ENCODE measurements around the gene PALLD.

DNA sequence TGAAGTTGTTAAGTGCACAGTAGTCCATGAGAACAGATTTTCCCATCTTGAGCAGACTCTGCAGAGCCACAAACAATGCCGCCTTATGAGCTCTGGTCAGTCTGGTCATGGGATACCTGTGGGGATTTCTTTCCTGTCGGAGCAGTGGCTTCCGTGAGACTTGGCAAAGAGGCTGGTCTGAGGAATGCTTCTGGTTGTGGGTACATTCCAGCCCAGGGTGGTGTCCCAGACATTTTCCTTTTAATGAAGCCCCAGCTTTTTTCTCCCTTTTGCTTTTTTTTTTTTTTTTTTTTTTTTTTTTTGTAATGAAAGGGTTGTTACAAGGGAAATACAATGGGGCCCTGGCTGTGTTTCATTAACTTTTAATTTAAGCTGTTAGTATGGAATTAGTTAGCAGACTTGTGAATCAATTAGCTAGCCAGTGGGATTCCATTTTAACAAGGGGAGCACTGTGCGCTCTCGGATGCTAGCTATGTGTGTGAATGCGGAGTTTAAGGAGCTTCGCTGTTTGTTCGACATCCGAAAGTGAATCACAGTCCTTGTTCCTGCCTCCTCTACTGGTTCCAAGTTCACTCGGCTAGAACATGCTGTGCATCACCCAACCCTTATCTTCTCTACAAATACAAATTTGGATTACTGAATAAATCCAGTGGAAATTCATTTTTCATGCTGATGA lies 288.1 kb downstream of the PALLD start:
- TF ChIP-seq CTCF (IDR thresholded peaks at IDR 0.05) (no peak), POLR2A (IDR thresholded peaks at IDR 0.05) (no peak)

Data from esophagus squamous epithelium (tissue), 4 donors.